ENCODE measurements around the gene GSPT1. TPM values are rescaled to one million over a fixed set of nuclear protein-coding genes. Genes with fewer than 3 reads are reported as not detected.
A peak's percentile ranks its signal among the peaks of the same experiment; 100 is the strongest.
"Not testable (repeated sequence)": the region's sequence is repeated elsewhere in the genome, so short reads cannot be mapped to it uniquely, and the experiment has no call there.

The GSPT1 gene
- total RNA-seq, 4 donors from 2014 or later, result 38.6 to 55.3 (median 52.0) TPM

DNA sequence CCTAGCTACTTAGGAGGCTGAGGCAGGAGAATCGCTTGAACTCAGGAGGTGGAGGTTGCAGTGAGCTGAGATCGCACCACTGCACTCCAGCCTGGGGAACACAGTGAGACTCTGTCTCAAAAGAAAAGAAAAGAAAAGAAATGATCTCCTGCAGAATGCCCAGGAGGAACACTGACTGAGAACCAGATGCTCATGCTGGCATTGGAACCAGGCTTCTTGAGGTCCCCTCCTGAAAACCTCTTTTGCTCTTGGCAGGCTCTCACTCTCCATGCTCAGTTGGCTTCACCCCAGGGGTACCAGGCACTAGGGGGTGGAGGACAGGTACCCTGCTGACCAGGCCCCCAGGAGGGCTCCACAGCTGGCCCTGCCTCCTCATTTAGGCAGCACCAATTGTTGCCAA lies 40.8 kb upstream of the GSPT1 start:
- H3K4me3 ChIP-seq (ENCODE audit: low read depth, poor library complexity, severe bottlenecking), result no peak overlapping the region
- TF ChIP-seq, protein P1, sequence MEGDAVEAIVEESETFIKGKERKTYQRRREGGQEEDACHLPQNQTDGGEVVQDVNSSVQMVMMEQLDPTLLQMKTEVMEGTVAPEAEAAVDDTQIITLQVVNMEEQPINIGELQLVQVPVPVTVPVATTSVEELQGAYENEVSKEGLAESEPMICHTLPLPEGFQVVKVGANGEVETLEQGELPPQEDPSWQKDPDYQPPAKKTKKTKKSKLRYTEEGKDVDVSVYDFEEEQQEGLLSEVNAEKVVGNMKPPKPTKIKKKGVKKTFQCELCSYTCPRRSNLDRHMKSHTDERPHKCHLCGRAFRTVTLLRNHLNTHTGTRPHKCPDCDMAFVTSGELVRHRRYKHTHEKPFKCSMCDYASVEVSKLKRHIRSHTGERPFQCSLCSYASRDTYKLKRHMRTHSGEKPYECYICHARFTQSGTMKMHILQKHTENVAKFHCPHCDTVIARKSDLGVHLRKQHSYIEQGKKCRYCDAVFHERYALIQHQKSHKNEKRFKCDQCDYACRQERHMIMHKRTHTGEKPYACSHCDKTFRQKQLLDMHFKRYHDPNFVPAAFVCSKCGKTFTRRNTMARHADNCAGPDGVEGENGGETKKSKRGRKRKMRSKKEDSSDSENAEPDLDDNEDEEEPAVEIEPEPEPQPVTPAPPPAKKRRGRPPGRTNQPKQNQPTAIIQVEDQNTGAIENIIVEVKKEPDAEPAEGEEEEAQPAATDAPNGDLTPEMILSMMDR (IDR thresholded peaks at IDR 0.05), result no peak
- no peak for TF ChIP-seq POLR2A (IDR thresholded peaks at IDR 0.05)
- intact Hi-C loops (cut with DNase I; ENCODE audit: low total_unique reads), result no loop called here
- no peak for DNase-seq (ENCODE audit: low spot score in 2 of 2)
- WGBS, 2 donors, result 91 to 100% methylated on average over 2 of the region's 2 CpGs

DNA sequence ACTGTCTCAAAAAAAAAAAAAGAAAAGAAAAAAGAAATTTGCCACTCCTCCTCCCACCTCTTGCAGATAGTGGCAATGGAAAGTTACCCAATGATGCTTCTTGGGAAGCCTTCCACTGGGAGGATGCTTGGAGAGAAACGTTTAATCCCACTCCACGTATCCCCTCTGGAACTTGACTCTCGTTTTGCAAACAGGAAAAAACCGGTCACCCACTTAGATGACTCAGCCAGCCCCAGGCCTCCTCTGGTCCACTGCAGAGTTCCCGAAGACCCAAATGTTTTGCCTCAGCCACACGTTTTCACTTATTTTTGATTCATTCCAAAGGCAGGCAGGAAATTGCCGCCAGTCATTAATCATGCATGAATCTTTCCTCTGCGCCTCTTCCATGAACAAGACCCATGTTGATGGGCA lies 40.0 kb upstream of the GSPT1 start:
- WGBS, 2 donors, result 25 to 44% methylated on average over 8 of the region's 8 CpGs
- TF ChIP-seq, protein P1 (IDR thresholded peaks at IDR 0.05), result no peak
- no peak for TF ChIP-seq POLR2A (IDR thresholded peaks at IDR 0.05)
- DNase-seq (ENCODE audit: low spot score in 2 of 2), result peak; percentile 57 to 80

DNA sequence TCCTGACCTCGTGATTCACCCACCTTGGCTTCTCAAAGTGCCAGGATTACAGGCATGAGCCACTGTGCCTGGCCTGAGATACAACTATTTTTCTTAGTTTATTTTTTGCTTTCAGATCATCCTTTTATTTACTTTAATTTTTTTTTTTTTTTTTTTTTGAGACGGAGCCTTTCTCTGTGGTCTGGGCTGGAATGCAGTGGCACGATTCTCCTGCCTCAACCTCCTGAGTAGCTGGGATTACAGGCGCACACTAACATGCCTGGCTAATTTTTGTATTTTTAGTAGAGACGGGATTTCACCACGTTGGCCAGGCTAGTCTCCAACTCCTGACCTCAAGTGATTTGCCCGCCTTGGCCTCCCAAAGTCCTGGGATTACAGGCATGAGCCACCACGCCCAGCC lies 37.8 kb upstream of the GSPT1 start:
- H3K4me3 ChIP-seq (ENCODE audit: low read depth, poor library complexity, severe bottlenecking); intact Hi-C loops (cut with DNase I; ENCODE audit: low total_unique reads): not testable (repeated sequence)
- 79 to 87% methylated on average over 8 of the region's 8 CpGs for WGBS, 2 donors
- DNase-seq (ENCODE audit: low spot score in 2 of 2), result peak in 1 of 2 donors; percentile 25

More for the DNA sequence above, 40.0 kb upstream of the GSPT1 start:
- no peak overlapping the region for H3K4me3 ChIP-seq (ENCODE audit: low read depth, poor library complexity, severe bottlenecking)
- intact Hi-C loops (cut with DNase I; ENCODE audit: low total_unique reads), result no loop called here

DNA sequence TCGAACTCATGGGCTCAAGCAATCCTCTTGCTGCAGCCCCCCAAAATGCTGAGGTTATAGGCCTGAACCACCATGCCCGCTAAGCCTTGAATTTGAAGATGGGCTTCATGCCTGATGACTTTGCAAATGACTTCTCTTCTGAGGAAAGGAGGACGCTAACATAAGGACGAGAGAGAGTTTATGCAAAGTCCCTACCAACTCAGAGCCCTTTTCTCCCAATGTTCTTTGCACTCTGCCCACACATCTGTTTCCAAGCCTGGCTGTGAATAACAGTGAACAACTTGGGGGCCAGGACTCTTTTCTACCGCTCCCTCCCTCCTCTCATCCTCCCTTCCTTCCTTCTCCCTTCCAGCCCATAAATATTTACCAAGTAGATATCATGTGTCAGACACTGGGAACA lies 34.6 kb upstream of the GSPT1 start:
- TF ChIP-seq, protein P1 (IDR thresholded peaks at IDR 0.05), result no peak
- TF ChIP-seq POLR2A (IDR thresholded peaks at IDR 0.05), result no peak
- peak in 1 of 2 donors; percentile 61 for DNase-seq (ENCODE audit: low spot score in 2 of 2)
- H3K4me3 ChIP-seq (ENCODE audit: low read depth, poor library complexity, severe bottlenecking), result no peak overlapping the region
- WGBS, 2 donors, result 83 to 84% methylated on average over 5 of the region's 5 CpGs
- intact Hi-C loops (cut with DNase I; ENCODE audit: low total_unique reads), result no loop called here

DNA sequence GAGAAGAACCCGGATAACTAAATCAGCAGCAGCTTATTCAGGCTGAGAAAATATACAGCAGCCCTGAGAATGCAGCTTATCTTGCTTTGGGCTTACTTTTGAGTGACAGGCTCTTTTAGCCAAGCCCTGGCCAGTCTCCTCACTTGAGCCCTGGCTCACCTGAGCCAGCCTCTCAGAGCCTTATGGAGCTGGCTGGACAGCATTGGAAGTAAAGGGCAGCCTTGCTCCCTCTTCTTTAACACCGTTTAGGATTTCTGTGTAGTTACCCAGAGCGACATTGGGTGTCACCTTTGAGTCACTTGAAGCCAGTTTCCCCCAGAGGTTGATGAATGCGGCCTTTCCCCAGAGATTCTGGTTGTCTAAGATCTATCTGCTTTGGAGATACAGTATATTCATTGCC lies 33.8 kb upstream of the GSPT1 start:
- WGBS, 2 donors, result 5 to 20% methylated on average over 4 of the region's 4 CpGs

DNA sequence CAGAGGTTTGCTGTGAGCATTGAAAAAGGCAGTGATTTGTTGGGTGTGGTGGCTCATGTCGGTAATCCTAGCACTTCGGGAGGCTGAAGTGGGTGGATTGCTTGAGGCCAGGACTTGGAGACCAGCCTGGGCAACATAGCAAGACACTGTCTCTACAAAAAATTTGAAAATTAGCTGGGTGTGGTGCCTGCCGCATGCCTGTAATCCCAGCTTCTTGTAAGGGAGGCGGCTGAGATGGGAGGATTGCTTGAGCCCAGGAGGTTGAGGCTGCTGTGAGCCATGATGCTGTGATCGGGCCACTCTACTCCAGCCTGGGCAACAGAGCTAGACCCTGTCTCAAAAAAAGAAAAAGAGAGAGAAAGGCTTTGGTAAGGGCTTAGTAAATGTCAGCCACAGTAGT lies 33.1 kb upstream of the GSPT1 start:
- peak in 1 of 2 donors; percentile 23 for DNase-seq (ENCODE audit: low spot score in 2 of 2)
- WGBS, 2 donors, result 43 to 62% methylated on average over 5 of the region's 5 CpGs
- TF ChIP-seq POLR2A (IDR thresholded peaks at IDR 0.05), result no peak
- TF ChIP-seq, protein P1 (IDR thresholded peaks at IDR 0.05), result no peak
- no peak overlapping the region for H3K4me3 ChIP-seq (ENCODE audit: low read depth, poor library complexity, severe bottlenecking)
- intact Hi-C loops (cut with DNase I; ENCODE audit: low total_unique reads), result no loop called here

More for the DNA sequence above, 33.8 kb upstream of the GSPT1 start:
- no peak for TF ChIP-seq POLR2A (IDR thresholded peaks at IDR 0.05)
- TF ChIP-seq, protein P1 (IDR thresholded peaks at IDR 0.05), result no peak
- intact Hi-C loops (cut with DNase I; ENCODE audit: low total_unique reads), result no loop called here
- DNase-seq (ENCODE audit: low spot score in 2 of 2), result peak; percentile 21 to 28
- no peak overlapping the region for H3K4me3 ChIP-seq (ENCODE audit: low read depth, poor library complexity, severe bottlenecking)
